Adrenal gland (tissue), 12 donors: ENCODE measurements around the gene NPHP3. TPM values are rescaled to one million over a fixed set of nuclear protein-coding genes. Genes with fewer than 3 reads are reported as not detected.

Experiments used
- DNase-seq, 7 donors: peaks; one replicate each; pipeline ENCODE4 v3.0.0-alpha.2; 2019 to 2020
- H3K27ac ChIP-seq, 5 donors: fragments of 200-600 bp; sonication (generic) in 4 of 5; 1 replicate in 3 of 5; 2 replicates in 2 of 5; pipeline versions ENCODE4 v1.5.1 to v1.8.0; 2016 to 2020; ENCODE audit warnings: mild to moderate bottlenecking in 1 of 5
- H3K27me3 ChIP-seq: fragments of 200-600 bp; 2 replicates; pipeline ENCODE4 v1.8.0; 2021
- H3K36me3 ChIP-seq, 2 donors: fragments of 200-600 bp; replicated peaks in 1 of 2; 1 replicate in 1 of 2; 2 replicates in 1 of 2; pipeline versions ENCODE4 v1.5.1 to v1.8.0; 2018 to 2022
- H3K4me1 ChIP-seq, 2 donors: fragments of 200-600 bp; replicated peaks in 1 of 2; 1 replicate in 1 of 2; 2 replicates in 1 of 2; pipeline versions ENCODE4 v1.5.1 to v1.8.0; 2018 to 2021
- H3K4me3 ChIP-seq, 4 donors: fragments of 200-600 bp; sonication (generic) in 3 of 4; one replicate each; pipeline ENCODE4 v1.5.1; 2016 to 2018
- H3K9me3 ChIP-seq, 3 donors: fragments of 200-600 bp; sonication (generic) in 1 of 3; replicated peaks in 1 of 3; 1 replicate in 2 of 3; 2 replicates in 1 of 3; pipeline versions ENCODE4 v1.5.1 to v1.8.0; 2016 to 2021
- POLR2A ChIP-seq, 2 donors: fragments of 450-650 bp; IDR thresholded peaks; one replicate each; pipeline ENCODE4 v1.6.1; 2017; ENCODE audit warnings: antibody characterized with exemption in 2 of 2, mild to moderate bottlenecking in 2 of 2, moderate library complexity in 1 of 2
- WGBS, 4 donors: extraction: QIAGEN DNeasy Blood & Tissue Kit in 2 of 4; methylation state at CpG; one replicate each; pipeline versions ENCODE4 v1.1.5 to v1.1.7; 2013 to 2017; 5-methylcytosine and 5-hydroxymethylcytosine counted together
- intact Hi-C, 2 donors: fragments of 100-400 bp; cut with DNase I; formaldehyde crosslinking; loops; one replicate each; pipeline versions ENCODE4 v1.14.1 to v1.15.0; 2022 to 2023
- polyA plus RNA-seq, 3 donors: library from polyadenylated mRNA; stranded (reverse); fragments of 200-250 nt in 2 of 3; fragments of 350-450 nt in 1 of 3; fragmentation: Illumina TruSeq in 1 of 3; extraction: RNeasy Lipid Tissue Mini Kit (QIAGEN cat#74804) in 1 of 3; gene quantifications; one replicate each; pipeline ENCODE4 v1.2.3, GENCODE V29; 2013 to 2014
- total RNA-seq, 9 donors: library from RNA; depleted of rRNA in 4 of 9; stranded (reverse); fragments of >200 nt in 4 of 9; fragments of 120-200 nt in 1 of 9; fragmentation: NEBNext Ultra II Directional in 1 of 9; extraction: Animal tissue kit (Norgen Biotek cat#: 25700) in 1 of 9; gene quantifications; one replicate each; pipeline versions ENCODE4 v1.1.0 to v1.2.4, GENCODE V29; 2013 to 2023
- TF ChIP-seq, protein P1 (sequence below), 6 experiments: fragments of 450-650 bp in 4 of 6; fragments of 200-600 bp in 2 of 6; sonication (generic) in 1 of 6; IDR thresholded peaks; 1 replicate in 5 of 6; 2 replicates in 1 of 6; pipeline versions ENCODE4 v1.5.1 to v1.8.0; 2016 to 2021; ENCODE audit warnings: antibody characterized with exemption in 6 of 6, mild to moderate bottlenecking in 2 of 6, moderate library complexity in 1 of 6
- donor health status: healthy with polysubstance abuse.
- donor health status: Bipolar disorder and iron deficiency.
- donor health status: DM: yes; HTN: yes; CAD: no.
- donor health status: DM: no; HTN: no; CAD: no.
- donor health status: DM: no; HTN: no; CAD: no.
- donor health status: DM: yes; HTN: yes; CAD: no.

NPHP3 gene
- total and polyA plus RNA-seq, 12 donors, result 10.3 to 78.0 (median 28.1) TPM

DNA sequence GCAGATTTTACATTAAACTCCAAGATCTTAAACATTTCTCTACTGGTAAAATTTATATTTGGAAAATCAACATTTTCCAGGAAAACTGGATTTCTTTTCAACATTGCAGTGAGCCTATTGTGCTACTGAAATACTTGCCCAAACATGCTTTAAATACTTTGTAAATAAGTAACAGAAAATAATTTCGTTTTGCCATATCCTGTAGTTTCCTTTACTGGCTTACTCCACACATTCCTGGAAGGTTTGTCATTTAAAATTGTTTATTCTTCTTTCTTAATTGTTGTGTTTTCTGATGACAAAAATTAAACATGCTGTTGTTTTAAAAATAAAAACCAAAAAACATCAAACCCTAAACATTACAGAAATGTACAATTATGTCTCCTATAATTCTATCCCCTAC lies 84.6 kb downstream of the NPHP3 start:
- no peak for TF ChIP-seq POLR2A (IDR thresholded peaks at IDR 0.05)
- TF ChIP-seq, protein P1, sequence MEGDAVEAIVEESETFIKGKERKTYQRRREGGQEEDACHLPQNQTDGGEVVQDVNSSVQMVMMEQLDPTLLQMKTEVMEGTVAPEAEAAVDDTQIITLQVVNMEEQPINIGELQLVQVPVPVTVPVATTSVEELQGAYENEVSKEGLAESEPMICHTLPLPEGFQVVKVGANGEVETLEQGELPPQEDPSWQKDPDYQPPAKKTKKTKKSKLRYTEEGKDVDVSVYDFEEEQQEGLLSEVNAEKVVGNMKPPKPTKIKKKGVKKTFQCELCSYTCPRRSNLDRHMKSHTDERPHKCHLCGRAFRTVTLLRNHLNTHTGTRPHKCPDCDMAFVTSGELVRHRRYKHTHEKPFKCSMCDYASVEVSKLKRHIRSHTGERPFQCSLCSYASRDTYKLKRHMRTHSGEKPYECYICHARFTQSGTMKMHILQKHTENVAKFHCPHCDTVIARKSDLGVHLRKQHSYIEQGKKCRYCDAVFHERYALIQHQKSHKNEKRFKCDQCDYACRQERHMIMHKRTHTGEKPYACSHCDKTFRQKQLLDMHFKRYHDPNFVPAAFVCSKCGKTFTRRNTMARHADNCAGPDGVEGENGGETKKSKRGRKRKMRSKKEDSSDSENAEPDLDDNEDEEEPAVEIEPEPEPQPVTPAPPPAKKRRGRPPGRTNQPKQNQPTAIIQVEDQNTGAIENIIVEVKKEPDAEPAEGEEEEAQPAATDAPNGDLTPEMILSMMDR (IDR thresholded peaks at IDR 0.05), result no peak
- no peaks in the 10 kb centered on the region for H3K27me3 ChIP-seq
- H3K36me3 ChIP-seq, result peaks cover 0 to 11% of the 10 kb centered on the region in 2 donors
- no peaks in the 10 kb centered on the region for H3K4me1 ChIP-seq
- no peak overlapping the region for H3K4me3 ChIP-seq
- no peak for DNase-seq
- no peak overlapping the region for H3K27ac ChIP-seq
- intact Hi-C loops, result no loop called here
- 42 to 61% (median 59%) methylated on average over 1 of the region's 1 CpG for WGBS, 4 donors
- no peaks in the 10 kb centered on the region for H3K9me3 ChIP-seq

DNA sequence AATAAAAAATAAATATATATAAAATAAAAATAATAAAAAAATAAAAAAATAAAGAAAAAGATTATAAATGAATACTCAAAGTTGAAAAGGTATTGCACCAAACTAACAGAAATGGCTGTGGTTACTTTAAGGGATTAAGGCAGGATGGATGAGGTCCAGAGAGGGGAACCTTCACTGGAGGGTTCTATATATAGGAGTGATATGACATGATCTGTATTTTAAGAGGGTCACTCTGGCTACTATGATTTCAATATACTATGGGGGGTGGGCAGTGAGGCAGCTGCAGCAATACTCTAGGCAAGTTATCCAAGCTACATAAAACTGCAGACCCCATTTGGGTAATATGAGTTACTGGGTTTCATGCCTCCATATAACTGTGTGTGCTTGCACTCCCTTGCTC lies 87.2 kb downstream of the NPHP3 start:
- H3K4me3 ChIP-seq, result no peak overlapping the region
- no peaks in the 10 kb centered on the region for H3K4me1 ChIP-seq
- H3K27me3 ChIP-seq, result no peaks in the 10 kb centered on the region
- H3K27ac ChIP-seq, result no peak overlapping the region
- intact Hi-C loops, result no loop called here
- H3K9me3 ChIP-seq, result no peaks in the 10 kb centered on the region
- no peak for TF ChIP-seq POLR2A (IDR thresholded peaks at IDR 0.05)
- TF ChIP-seq, protein P1 (IDR thresholded peaks at IDR 0.05), result no peak
- DNase-seq, result no peak
- H3K36me3 ChIP-seq, result peaks cover 0 to 14% of the 10 kb centered on the region in 2 donors

Other genes with a start within 250 kb of the NPHP3 start
- 1 to 10 TPM in 5 of 9 donors, under 1 TPM in 4; 0.36 to 2.4 (median 1.4) TPM for gene ACKR4, start 125.1 kb downstream of the NPHP3 start, total RNA-seq
- 1 to 10 TPM in 2 of 3 donors, under 1 TPM in 1; 0.79 to 2.0 (median 1.6) TPM for gene ACKR4, start 125.1 kb downstream of the NPHP3 start, polyA plus RNA-seq
- 10 to 100 TPM; 13.6 to 51.3 (median 25.5) TPM for gene ACAD11, start 62.6 kb downstream of the NPHP3 start, total RNA-seq
- 10 to 100 TPM; 24.8 to 59.1 (median 40.5) TPM for gene ACAD11, start 62.6 kb downstream of the NPHP3 start, polyA plus RNA-seq
- gene UBA5, start 62.1 kb downstream of the NPHP3 start, total RNA-seq, result 100 to 1,000 TPM in 1 of 9 donors, 10 to 100 TPM in 8; 54.8 to 134 (median 67.6) TPM
- 10 to 100 TPM; 35.6 to 89.2 (median 60.7) TPM for gene UBA5, start 62.1 kb downstream of the NPHP3 start, polyA plus RNA-seq